GOT3 (cell line): ENCODE results near the gene PDE7B.

ENCODE experiments used
- DNase-seq: peaks from one replicate; lab custom pipeline; 2025; ENCODE audit warnings: mixed read lengths; lab: John Stamatoyannopoulos, UW

PDE7B gene

DNA sequence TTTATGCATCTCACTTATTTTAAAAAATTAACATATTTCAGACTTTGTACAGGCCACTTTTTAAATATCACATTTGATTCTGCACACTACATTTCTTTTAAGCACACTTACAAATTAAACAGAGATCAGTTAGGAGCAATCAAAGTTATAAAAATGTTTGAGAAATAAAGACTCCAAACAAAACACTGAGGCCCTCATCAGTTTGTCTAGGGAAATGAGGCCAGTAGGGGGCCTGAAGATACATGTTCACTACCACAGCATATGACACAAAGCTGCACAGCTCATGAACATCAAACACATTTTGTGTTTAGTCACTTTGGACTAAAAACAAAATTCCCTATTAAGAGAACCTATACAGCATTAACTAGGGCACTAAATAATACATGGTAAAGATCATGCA is 180.5 kb downstream of the PDE7B start:
- DNase-seq: no peak

DNA sequence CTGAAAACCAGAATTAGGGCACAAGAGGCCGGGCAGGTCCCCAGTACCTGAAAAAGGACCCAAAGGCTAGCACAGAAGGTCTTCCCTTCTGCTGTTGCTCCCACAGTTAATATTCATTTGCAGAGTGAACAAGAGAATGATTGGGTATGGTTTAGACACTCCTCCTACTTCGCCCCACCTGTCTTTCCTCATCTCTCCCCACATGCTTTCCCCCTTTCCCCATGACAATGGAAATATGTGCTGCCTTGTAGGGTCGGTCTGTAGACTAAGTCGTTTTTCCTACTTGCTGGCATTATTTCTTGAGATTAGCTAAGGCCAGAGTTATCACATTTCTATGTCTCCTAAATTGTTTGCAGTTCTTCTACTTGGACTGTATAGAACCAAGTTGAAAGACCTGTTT is 181.9 kb downstream of the PDE7B start:
- DNase-seq: no peak

DNA sequence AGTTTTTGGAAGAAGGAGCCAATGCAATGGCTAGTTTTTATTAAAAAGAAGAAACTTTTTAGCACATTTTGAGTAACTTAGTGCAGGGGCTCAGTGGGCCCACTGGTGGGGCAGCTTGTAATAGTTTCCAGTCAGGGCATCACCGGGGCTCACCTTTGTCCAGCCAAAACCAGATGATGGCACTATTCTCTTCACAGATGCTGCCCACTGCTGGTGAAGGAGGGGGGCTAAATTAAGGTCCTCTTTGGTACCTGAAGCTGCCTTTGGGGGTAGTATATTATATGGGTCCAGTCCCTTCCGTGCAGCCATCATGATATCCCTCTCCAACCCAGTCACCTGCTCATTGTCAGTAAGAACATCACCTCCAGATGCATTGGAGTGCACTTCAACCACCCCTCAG is 182.9 kb downstream of the PDE7B start:
- DNase-seq: no peak

DNA sequence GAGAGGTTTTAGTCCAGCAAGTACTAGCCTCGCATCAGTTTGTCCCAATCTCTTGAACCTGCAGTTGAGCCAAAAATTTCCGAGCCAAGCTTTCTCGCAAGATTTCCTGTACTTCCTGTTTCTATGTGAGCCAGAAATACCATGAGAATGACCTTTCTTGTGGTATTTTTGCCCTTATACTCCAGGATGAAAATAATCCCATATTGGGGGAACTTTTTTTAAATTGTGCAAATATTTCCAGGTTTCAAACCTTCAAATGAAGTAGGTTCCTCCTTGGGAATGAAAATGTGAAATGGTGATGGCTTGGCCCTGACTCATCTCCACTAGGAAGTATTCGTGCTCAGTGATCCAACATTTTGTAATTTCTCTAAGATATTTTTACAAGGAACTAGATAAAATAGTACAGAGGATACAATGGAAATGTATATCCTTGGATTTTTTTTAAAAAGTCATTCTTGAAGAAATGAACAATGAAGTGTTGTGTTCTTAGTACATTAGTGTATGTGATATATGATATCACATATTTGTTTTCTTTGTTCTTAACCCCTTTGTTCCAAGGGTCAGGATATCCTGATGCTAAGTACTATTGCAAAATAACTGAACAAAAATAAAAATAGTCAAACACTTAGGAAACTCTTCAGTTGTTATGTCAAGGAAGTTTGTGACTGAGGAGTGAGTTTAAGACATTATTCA is 184.0 kb downstream of the PDE7B start:
- DNase-seq: no peak

DNA sequence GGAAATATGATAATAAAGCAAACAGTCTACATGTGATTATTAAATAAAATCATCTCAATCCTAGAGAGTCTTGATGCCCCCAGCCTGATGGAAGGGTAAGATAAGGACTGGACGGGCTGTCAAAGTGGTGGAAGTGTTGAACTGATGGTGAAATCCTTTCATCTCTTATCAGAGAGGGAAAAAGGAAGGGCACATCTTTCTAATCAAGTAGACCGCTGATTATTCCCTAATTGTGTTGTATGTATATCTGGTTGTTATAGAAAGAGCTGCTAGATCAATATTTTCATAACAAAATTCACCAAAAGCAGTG is 184.5 kb downstream of the PDE7B start:
- no peak for DNase-seq

DNA sequence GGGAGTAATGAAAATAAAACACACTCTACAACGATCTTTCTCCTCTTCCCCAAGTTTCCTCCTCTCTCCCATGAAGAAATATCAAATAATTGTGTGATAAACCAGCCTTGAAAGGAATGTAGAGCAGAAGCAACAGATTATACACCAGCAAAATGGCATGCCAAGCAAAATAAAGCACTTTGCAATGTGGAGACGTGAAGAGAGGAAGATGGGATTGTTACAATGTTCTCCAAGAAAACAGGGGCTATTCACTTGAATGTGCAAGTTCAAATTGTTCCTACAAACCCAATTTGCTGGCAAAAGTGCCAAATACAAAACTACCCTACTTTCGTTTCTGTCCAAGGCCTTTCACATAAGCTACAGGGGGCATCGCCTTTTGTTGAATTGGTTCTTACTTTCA is 185.1 kb downstream of the PDE7B start:
- DNase-seq: no peak

DNA sequence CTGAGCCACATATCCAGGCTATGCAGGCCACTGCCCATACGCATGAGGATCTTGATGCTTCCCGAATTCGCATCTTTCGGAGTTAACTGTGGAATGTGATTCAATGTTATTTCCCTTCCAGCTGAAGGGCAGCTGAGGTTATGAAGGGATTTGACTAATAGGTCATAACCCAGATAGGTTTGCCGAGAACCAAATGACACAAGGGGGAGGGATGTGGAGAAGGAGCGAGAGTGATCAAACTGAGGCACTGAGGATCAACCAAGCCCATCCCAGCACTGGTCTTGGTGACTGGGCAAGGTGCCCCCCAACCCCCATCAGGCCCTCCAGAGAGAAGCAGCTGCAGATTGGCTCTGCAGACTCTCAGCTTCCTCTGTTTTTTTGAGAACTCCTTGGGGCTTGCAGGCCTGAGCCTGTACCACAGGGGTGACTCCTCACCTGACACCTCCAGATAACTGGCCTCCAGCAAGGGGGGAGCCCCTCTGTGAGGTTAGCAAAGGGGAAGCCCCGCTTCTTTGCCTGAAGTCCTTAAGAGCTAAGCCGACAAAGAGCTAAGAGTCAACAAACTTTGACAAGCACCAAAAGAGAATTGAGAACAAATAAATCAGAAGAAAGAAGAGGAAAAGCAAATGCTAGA is 185.9 kb downstream of the PDE7B start:
- no peak for DNase-seq

DNA sequence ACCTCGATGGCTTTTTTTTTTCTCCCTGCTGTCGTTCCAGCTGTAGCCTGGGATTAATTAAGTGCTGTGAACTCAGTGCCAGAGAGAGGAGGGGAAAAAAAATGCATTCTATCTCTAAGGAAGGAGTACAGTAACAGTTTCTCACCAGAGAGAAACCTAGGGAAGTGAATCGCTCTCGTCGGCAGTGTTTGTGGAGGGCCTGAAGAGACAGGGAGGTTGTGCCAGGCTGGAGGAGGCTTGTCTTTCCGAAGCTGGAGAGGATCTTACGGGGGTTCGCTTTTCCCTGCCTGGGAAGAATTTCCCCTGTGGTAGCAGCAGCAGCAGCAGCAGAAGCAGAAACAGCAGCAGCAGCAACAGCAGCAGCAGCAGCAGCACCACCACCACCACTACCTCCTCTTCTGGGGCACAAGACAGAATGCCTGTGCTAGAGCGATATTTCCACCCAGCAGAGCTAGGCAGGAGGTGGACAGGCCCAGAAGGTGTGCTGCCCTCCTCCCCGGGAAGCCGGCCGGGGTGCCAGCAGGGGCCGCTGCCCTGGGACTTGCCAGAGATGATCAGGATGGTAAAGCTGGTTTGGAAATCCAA is 186.5 kb downstream of the PDE7B start:
- DNase-seq: no peak

DNA sequence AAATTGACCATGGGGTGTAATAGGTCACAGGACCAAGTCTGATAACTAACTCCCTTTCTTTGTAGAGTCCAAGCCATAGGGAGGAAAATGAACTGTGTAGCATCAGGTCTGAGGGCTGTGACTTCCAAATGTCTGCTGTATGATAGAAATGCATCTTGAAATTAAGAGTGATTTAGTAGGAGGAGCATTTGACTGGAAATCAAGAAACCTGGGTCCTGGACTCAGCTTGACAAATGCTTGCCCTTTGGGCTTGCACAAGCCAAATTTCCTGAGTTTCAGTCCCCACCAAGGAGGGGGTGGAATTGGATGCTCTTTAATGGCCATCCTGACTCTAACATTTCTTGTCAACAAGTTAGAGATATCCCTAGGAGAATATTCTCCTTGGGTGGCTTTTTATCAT is 187.0 kb downstream of the PDE7B start:
- no peak for DNase-seq

DNA sequence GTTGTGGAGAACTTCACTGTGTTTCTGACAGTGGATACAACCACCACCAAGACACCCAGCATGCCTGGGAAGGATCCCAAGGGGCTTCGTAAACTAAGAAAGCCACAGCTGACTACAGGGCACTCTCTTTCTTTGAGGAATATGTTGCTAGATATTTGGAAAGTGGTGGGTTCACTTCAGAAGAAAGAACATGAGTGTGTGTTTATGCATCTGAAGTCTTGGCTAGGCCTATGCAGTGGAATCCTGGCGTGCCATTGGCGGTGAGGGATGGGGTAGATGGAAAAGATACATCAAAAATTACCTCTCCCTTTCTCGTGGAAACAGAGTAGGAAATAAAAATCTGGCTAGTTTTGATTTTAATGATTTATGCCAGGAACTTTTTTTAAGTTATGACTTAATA is 187.7 kb downstream of the PDE7B start:
- DNase-seq: no peak

DNA sequence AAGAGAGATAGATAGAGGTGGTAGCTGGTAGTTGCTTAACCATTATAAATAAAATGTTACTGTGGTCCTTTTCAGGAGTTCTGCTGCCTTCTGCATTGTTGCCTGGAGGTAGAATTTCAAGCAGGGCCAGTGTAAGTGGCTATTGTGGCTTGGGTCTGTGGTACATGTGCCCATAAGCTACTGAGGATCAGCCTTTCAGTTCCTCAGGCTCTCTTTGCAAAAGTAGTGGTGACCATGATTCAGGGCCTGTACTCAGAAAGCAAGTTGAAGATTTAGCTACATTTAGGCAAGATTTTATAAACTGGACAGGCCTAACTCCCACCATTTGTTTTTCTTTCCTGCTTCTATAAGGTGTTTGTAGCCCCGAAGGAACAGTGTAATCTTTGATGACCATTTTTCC is 199.0 kb downstream of the PDE7B start:
- DNase-seq: no peak

DNA sequence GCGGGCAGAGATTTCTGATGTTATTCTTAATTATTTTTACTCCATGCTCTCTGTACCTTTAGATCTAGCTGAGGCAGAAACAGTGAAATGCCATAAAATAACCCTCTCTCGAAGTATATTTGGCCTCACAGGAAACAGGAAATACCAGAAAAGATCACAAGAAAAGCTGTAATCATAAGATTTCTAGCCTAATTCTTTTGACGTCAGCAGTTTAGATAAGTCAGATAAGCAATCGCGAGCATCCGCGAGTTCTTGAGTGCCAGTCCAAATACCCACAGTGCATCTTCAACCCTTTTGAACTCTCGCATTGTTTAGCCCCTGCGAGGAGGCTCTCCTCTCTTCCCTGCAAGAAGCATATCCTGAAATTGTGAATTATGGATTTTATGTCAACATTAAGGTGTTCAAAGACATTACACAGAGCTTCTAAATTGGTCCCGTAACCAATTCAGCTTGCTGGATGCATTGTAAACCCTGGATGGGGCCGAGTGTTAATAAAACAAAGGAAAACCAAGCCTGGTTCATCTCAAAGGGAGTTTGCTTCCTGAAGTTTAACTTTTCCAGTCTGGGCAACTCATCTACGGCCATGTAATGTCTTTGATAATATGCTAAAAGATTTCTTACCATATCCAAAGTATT is 199.8 kb downstream of the PDE7B start:
- DNase-seq: no peak

DNA sequence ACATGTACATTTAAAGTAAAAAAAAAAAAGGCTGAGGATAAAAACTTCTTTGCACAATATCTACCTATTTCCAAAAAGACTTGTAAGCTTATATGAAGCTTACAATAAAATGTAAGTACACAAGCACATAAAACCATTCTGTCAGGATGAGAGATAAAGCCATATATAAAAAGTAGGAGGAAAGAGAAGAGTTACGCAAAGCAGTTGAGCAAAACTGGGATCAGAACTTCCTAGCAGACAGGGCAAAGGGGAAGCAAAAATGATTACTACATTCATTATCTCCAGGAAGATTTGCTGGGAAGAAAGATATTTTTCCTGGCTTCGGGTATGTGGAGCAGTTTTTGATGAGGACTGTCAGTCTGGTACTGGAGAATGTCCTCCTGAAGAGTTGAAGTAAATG is 200.5 kb downstream of the PDE7B start:
- DNase-seq: no peak

DNA sequence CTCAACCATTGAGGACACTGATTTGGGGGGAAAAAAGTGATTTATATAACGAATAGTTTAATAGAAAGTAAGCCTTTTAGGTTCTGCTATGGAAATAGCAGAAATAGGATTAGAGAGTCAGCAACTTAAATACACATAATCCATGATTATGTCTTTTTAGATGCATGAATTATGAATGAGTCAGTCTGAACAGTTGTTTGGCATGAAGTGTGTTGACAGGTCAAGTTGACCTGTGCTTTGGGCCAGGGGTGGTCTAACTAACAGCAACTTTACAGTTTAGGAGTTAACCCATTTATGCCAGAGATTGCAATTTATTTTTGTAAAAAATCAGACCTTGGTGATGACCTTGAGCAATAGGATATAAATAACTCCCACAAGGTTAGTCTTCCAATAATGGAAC is 207.4 kb downstream of the PDE7B start:
- no peak for DNase-seq

DNA sequence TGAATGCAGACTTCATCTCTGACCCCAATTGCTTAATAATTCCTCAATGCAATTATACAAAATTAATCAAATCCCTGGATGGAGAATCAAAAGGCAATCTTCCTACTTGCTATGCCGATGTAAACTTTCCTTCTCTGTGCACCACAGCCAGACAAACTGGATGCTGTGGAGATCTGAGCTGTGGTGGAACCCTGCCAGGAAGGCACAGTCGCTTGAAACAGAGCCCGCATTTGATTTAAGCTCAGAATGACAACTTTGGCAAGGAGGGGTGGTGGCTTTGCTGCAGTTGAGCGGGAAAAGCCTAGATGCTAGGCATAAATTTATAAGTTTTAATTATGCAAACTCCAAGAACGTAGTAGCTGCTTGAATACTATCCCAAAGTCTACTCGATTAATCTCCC is 207.8 kb downstream of the PDE7B start:
- no peak for DNase-seq

DNA sequence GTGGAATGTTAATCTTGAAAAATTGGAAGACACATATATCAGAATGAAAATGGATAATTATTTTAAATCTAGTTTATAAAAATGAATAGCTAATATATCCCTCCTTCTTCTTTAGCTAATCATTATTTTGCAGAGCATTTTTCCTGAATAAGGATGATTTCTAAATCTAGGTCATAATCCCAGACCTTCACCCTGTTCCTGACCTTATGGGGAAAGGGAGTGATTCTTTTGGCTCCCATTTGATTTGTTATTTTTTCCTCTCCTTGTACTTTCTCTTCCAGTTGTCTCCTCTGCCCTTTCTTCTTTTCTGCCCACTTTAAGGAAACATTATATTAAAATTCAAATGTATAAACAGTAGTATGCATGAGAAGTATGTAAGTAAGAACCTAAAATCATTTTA is 208.6 kb downstream of the PDE7B start:
- no peak for DNase-seq

DNA sequence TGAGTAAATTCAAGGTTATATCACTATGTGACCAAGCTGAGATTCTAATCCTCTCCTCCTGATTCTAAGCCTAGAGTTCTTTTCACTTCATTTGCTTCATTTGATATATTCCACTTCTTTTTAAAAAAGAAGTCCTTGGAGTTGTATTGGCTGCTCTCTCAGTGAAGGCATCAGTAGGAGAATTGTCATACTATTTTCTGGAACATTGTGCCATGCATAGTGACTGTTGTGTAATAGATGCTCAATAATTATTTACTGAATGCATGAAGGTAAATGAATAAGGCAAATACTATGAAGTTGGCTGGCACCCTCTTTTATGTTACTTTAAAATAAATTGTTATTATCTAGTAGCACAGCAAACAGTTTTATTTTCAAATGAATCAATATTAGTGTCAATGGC is 209.3 kb downstream of the PDE7B start:
- no peak for DNase-seq

DNA sequence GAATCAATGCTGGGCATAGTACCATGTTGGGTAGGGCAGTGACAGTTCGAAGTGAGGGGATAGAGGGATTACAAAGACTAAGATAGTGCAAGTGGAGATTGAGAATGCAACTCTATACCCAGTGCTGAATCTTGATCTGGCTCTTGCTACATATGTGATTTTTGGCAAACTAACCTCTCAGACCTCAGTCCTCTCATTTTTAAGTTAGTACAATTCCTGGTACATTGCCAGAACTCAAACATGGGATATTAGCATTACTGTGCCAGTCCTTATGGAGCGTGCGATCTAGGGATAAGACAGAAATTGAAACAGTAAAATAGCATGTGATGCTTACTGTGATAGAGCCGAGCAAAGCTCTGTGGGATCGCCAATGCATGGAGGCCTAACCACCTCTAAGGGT is 210.2 kb downstream of the PDE7B start:
- DNase-seq: no peak

DNA sequence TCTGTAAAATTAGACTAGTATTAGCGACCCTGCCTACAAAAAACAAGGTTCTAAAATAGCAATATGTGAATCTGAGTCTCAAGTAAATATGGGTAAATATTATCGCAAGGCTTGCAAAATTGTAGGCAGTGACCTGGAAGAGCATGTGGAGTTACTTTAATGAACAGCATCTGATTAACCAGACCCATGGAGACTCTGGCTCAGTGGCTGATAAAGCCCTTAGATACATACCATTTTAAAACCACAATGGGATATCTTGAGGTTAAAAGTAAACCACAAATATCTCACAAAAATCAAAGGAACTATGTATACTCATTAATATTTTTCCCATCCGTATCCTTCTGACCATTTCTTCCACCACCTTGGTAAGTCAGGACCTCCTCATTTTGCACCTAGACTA is 211.6 kb downstream of the PDE7B start:
- DNase-seq: no peak

DNA sequence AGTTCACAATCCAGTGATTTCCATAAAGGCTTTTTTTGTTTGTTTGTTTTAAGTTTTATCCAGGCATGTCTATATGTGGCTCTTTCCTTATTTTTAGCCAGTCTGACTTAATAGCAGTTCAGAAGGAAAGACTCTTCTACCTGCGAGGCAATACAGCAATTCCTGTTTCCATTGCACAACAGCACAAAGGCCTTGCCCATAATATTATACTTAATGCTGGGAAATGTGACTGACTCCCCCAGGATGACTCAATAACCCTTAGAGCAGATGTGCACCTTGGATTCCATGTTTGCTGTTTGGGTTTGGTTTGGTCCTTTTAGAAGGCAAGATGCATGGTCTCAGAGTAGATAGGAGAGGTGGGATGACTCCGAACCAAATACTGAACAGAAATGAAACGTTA is 214.5 kb downstream of the PDE7B start:
- DNase-seq: no peak

DNA sequence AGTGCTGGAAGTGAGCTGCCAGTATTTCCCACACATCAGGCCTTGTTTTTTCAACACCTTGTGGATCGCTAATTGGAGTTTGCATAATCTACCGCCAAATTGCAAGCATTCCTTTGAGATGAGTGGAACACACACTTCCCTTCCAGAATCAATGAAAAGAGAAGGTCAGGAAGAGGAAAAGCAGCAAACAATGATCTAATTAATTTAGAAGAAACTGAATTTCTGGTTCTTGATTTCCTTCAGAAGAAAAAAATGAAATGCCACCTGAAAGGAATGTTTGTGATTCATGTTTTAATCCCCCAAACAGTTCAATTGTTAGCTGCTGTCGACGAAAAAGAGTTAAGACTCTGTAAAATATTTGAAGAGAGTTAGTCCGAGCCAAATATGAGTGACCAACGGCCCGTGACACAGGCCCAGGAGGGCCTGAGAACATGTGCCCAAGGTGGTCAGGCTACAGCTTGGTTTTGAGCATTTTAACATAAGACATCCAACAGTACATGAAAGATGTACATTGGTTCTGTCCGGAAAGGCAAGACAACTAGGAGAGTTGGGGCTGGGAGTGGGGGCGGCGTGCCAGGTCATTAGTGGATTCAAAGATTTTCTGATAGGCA is 216.3 kb downstream of the PDE7B start:
- no peak for DNase-seq

DNA sequence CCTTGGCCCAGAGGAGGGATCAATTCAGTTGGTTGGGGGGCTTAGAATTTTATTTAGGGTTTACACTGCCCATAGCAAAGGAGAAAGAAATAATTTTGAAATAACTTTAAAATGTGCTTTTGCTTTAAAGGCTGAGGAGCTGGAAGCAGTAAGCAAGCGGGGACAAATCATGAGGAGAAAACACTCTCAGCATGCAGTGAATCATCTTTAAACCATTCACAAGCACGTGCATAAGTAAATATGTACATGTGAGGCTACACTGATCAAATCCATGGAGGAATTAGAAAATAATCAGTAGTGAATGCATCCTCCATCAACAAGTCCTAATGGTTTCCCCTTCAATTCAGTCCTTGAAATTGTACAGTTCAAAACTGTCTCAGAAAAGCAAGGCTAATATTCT is 217.6 kb downstream of the PDE7B start:
- no peak for DNase-seq

DNA sequence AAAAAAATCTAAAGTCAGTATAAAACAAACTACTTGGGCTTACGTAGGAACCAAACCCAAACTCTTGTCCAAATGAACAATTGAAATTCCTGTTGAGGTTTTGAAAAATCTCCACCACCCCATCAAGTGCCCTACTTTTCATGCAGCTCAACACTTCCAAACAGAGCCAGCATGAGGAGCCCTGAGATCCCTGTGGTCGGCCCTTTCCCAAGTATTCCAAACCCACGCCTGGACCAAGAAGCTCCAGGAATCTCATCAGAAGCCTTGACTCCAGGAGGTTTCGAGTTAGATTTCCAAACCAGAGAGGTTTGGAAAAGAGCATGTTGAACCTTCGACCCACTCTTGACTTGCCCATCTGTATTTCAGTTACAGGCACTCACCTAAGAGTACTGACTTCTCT is 219.3 kb downstream of the PDE7B start:
- DNase-seq: no peak
